Measurements from ENCODE around the gene ZNF425. TPM values are rescaled to one million over a fixed set of nuclear protein-coding genes. Genes with fewer than 3 reads are reported as not detected.
"Not testable (repeated sequence)": the region's sequence is repeated elsewhere in the genome, so short reads cannot be mapped to it uniquely, and the experiment has no call there.

Gene ZNF425
- total RNA-seq, 1 experiment from 2014 or later = 0.48 TPM

DNA sequence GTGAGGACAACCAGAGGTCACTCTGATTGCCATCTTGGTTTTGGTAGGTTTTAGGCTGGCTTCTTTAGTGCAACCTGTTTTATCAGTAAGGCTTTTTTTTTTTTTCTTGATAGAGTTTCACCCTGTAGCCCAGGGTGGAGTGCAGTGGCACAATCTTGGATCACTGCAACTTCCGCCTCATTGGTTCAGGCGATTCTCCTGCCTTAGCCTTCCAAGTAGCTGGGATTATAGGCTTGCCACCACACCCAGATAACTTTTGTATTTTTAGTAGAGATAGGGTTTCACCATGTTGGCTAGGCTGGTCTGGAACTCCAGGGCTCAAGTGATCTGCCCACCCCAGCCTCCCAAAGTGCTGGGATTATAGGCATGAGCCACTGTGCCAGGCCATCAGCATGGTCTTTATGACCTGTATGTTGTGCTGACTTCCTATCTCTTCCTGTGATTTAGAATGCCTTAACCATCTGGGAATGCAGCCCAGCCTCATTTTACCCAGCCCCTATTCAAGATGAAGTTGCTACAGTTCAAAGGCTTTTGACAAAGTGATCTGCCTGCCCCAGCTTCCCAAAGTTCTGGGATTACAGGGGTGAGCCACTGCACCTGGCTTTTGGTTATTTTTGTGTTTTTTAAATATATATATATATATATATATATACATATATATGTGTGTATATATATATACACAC is 7.0 kb upstream of the ZNF425 start:
- DNase-seq (ENCODE audit: low read depth) = no peak

DNA sequence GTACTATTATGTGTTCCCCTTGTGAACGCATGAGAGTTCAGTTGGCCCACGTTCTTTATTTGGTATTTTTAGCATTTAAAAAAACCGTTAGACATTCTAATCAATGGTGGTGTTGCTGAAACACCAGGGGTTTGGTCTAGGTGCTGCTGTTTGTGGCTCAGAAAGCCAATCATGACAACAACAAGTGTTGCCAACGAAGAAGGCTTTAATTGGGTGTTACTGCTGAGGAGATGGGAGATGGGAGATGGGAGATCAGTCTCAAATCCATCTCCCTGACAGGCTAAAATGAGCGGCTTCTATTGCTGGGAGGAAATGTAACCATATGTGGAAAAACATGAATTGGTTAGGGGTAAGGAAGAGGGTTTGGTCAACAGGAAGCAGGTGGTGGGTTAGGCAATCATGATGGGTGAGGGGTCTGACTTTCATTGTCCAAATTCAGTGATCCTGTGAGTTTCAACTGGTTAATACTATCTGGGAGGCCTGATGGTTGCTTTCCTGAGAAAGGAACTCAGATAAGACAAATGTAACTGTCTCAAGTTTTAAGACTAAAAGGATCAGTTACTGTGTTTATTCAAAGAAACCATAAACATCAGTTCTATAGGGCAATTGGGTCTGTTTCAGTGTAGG is 4.6 kb upstream of the ZNF425 start:
- DNase-seq (ENCODE audit: low read depth) = no peak

DNA sequence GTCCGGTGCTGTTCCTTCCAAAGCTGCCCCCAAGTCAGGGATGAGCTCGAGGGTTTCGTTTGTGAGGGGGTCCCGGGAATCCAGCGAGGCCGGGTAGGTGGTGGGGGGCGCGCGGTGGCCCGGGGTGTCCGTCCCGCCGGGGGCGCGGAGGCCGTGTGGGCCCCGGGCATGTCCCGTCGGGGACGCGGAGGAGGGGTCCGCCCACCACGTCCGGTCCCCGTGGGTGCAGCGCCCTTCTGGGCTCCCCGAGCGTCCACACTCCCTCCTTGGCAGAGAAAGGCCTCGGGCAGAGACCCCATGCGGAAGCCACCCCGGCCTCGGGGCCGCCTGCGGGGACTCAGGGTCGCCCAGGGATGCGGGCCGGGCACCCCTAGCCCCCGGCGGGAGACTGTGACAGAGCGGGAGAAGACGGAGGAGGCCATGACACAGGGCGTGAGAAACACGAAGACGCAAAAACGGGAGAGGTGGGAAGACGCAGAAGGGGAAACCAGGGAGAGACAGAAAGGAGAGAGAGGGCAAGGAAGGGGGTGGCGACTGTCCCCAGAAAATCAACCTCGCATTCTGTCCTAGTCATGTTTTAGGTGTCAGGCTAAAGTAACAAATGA is 640 bp upstream of the ZNF425 start:
- peak; percentile 45 for DNase-seq (ENCODE audit: low read depth)

DNA sequence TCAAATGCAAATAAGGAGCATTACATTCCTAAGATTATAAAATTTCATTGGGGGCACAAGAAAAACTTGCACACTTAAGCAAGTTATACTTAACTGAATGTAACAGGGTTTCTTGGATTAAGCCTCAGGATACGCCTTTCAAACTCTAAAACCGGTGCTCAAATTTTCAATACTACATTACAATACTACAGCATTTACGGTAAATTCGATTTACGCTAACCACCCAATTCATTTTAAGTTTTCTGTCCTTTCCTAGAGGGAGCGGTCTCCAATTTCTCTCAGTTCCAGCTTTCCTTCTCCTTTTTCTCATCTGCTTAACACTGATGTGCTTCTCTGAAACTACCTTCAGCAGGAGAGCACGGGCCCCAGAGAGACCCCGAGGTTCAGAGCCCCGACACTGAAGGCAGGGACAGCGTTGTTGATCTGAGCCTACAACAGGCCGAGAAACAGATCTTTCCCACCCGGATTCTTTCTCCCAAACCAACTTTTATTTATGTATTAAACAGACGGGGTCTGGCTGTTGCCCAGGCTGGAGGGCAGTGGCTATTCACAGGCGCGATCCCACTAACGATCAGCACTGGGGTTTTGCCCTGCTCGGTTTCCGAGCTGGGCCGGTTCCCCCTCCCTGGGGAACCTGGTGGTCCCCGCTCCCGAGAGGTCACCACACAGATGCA is 798 bp downstream of the ZNF425 start:
- peak; percentile 10 for DNase-seq (ENCODE audit: low read depth)

DNA sequence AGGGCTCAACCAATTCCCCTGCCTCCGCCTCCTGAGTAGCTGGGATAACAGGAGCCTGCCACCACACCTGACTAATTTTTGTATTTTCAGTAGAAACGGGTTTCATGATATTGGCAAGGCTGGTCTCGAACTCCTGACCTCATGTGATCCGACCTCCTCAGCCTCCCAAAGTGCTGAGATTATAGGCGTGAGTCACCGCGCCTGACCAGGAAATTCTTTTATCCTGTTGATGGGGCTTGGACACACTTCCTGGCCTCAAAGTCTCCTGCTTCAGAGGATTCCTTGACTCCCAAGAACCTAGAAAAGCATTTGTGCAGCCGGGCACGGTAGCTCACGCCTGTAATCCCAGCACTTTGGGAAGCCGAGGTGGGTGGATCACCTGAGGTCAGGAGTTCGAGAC is 16.2 kb downstream of the ZNF425 start:
- DNase-seq (ENCODE audit: low read depth) = no peak

DNA sequence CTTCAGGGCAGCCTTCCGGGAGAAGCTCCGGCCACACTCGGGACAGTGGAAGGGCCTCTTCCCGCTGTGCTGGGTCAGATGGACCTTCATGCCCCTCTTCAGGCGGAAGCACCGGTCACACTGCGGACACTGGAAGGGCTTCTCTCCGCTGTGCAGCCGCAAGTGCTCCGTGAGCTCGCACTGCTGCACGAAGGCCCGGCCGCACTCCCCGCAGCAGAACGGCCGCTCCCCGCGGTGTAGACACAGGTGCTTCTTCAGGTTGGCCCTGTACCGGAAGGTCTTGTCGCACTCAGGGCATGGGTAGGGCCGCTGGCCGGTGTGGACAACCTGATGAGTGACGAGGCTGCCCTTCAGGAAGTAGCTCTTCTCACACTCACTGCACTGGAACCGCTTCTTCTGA is 21.4 kb downstream of the ZNF425 start:
- no peak for DNase-seq (ENCODE audit: low read depth)

DNA sequence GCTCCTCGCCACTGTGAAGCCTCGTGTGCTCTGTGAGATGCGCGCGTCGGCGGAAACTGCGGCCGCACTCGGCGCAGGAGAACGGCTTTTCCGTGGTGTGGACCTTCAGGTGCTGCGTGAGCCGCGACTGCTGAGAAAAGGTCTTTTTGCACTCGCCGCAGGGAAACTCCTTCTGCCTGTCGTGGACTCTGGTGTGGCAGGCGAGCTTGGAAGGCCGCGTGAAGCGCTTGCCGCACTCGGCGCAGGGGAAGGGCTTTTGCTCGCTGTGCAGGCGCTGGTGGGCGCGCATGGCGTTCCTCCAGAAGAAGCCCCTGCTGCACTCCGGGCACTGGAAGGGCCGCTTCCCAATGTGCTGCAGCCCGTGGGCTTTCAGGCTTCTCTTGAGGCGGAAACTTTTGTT is 21.9 kb downstream of the ZNF425 start:
- DNase-seq (ENCODE audit: low read depth) = no peak

GRCh38 chr7:149103424-149103823 is 22.7 kb downstream of the ZNF425 start:
- DNase-seq (ENCODE audit: low read depth) = no peak

GRCh38 chr7:149102666-149103065 is 23.5 kb downstream of the ZNF425 start:
- no peak for DNase-seq (ENCODE audit: low read depth)

DNA sequence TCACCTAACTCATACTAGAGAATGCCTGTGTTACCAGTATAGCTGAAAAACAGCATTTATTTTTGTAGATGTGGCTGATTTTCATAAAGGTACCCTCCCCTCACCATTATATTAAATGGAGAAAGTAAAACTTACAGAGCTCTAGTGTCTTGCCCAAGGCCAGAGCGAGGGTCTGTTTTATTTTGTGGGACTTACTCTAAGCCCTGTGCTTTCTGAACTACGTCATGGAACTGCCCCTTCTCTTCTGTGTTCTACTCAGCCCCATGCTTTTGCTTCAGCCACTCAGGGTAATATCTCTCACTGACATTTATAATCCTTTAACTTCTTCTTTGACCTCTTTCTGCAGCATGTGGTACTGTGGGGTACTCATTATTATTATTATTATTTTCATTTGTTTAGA is 25.3 kb downstream of the ZNF425 start:
- no peak for DNase-seq (ENCODE audit: low read depth)

DNA sequence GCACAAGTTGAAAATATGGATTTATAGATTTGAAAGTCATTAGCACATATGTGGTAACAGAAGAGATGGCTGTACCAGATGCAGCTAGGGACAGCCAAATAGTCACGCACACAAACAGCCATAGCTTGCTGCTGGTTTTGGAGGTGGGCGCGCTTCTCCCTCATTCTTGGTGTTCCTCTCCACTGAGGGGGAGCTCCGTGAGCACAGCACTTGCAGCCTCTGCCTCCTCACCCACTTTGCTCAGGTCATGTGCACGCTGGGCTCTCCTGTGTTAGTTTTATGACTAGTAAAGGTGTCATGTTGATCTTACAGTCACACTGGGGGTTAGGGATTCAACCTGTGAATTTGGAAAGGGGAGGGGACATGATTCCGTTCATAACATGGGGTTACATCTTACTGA is 27.1 kb downstream of the ZNF425 start:
- DNase-seq (ENCODE audit: low read depth) = no peak

DNA sequence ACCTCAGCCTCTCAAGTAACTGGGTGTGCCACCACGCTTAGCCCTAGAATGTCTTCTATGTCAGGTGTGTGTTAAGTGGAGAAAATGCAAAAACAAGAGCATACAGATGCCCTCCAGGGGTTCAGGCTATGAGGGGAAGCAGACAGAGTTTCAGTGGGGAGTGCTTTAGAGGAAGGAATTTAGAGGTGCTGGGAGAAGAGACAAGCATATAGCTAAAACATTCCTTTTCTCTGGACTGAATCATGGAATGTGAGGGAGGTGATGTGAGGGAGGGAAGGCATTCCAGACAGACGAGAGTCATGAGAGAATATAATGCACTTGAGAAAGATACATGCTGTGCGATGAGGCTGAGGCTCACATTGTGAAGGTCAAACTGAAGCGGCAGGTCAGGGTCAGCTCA is 29.0 kb downstream of the ZNF425 start:
- no peak for DNase-seq (ENCODE audit: low read depth)

DNA sequence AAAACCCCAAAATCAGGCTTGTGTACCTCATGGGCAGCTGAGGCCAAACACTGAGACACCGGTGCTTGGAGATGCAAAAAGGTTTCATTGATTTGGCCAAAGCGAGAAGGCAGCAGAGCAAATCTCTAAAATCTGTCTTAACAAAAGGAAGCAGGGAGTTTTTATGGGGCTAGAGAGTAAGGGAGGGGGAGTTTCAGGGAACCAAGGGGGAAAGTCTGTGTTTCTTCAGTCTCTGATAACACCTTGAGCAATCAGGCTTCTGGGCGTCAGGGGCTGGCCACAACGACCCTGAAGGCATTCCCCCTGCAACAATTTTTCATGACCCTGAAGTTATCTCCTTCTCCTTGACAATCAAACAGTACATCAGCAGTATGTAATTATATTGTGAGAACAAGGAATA is 32.9 kb downstream of the ZNF425 start:
- DNase-seq (ENCODE audit: low read depth) = no peak

- not testable (repeated sequence) for DNase-seq (ENCODE audit: low read depth)
Measured at GRCh38 chr7:149092244-149092643, 33.9 kb downstream of the ZNF425 start.

DNA sequence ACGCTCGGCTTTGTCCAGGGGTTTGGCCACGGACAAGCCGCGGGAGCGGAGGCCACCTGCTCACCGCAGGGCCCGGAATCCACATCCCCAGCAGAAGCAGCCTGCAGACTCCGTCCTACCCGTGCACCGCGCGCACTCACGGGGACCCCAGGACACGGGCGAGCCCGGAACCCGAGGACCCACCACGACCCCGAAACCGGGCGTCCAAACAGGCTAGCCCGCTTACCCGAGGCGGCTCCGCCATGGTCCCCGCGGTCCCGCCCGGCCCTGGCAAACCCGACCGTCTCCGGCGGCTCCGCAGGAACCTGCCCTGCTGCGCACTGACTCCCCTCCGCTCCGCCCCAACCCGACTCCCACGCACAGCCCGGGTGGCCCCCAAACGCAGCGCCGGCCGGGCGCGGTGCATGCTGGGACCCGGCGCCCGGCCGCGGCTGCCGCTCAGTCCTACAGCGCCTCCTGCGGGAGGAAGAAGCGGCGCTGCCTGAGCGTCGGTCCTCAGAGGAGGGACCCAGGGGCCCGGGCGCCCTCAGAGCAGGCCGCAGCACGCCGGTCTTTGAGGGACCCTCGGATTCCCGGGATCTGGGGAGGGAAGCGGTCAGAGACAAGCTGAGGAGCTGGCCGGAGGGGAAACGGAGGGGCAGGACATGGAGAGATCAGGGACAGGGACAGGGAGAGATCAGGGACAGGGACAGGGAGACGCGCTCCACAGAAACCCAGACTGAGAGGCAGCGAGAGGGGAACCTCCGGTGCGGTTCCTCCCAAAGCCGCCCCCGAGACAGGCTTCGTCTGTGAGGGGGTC is 35.5 kb downstream of the ZNF425 start, which contains the start of gene ZNF786:
ZNF786 (minus strand) TSS at position 322 of the 799 bp plus-strand sequence; CDS start at position 244, 78 bp downstream.
- peak; percentile 89 for DNase-seq (ENCODE audit: low read depth)

DNA sequence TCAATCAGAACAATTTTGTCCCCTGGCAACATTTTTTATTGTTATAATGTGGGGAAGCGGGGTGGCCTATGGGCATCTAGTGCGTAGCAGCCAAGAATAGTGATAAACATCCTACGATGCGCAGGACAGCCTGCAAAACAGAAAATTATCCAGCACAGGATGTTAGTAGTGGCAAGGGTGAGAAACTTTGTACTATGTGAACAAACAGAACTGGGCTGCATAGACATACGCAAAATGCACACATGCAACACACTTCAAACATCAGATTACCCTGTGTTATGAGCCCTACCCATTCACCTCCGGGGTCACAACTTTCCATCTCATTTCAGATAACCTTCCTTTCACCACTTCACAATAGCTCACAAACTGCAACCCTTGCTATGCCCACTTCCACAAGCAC is 38.7 kb downstream of the ZNF425 start:
- no peak for DNase-seq (ENCODE audit: low read depth)

DNA sequence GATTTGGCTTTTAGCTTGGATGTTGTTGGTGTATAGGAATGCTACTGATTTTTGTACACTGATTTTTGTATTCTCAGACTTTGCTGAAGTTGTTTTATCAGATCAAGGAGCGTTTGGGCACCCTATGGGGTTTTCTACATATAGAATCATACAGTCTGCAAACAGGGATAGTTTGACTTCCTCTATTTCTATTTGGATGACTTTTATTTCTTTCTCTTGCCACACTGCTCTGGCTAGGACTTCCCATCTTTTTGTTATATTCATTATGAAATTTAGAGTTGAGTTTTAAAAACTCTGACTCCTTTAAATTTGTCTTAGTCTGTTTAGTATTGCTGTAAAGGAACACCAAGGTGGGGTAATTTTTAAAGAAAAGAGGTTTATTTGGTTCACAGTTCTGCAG is 40.3 kb downstream of the ZNF425 start:
- no peak for DNase-seq (ENCODE audit: low read depth)

- no peak for DNase-seq (ENCODE audit: low read depth)
Measured at GRCh38 chr7:149084407-149084806, 41.7 kb downstream of the ZNF425 start.

- DNase-seq (ENCODE audit: low read depth) = no peak
Measured at GRCh38 chr7:149081914-149082313, 44.2 kb downstream of the ZNF425 start.

GRCh38 chr7:149077594-149077993 is 48.5 kb downstream of the ZNF425 start:
- no peak for DNase-seq (ENCODE audit: low read depth)

DNA sequence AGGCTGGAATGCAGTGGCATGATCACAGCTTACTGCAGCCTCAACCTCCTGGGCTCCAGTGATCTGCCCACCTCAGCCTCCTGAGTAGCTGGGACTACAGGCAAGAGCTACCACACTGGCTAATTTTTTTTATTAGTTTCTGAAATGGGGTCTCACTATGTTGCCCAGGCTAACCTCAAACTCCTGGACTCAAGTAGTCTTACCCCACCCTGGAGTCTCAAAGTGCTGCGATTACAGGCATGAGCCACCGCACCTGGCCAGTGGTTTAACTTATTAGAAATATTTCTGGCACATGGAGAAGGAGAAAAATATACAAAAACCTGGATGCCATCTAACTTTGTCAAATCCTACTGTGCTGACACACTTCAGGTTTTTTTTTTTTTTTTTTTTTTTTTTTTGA is 50.8 kb downstream of the ZNF425 start:
- DNase-seq (ENCODE audit: low read depth) = no peak

All from RPMI7951 (cell line).